Mesendoderm (in vitro differentiated cells): Measurements from ENCODE around the gene PET117. TPM values are rescaled to one million over a fixed set of nuclear protein-coding genes. Genes with fewer than 3 reads are reported as not detected.

Experiments
- DNase-seq: peaks from one replicate; pipeline ENCODE4 v3.0.0; 2013
- H2AK5ac ChIP-seq: 2 replicates; pipeline ENCODE4 v1.6.1; 2013; ENCODE audit warnings: low read length, inconsistent platforms
- H2BK120ac ChIP-seq: 2 replicates; pipeline ENCODE4 v1.6.1; 2013; ENCODE audit warnings: low read depth, mild to moderate bottlenecking, low read length, moderate library complexity, mixed read lengths
- H2BK15ac ChIP-seq: replicated peaks from 2 replicates; pipeline ENCODE4 v1.6.1; 2013; ENCODE audit warnings: low read depth, mild to moderate bottlenecking, moderate library complexity
- H2BK5ac ChIP-seq: 2 replicates; pipeline ENCODE4 v1.6.1; 2013; ENCODE audit warnings: low read length, inconsistent platforms
- H3K18ac ChIP-seq: 2 replicates; pipeline ENCODE4 v1.6.1; 2013; ENCODE audit warnings: mild to moderate bottlenecking, low read length, mixed read lengths
- H3K23ac ChIP-seq: one replicate; pipeline ENCODE4 v1.6.1; 2013; ENCODE audit warnings: low read length
- H3K27ac ChIP-seq: 2 replicates; pipeline ENCODE4 v1.5.1; 2013; ENCODE audit warnings: low read depth, mild to moderate bottlenecking, inconsistent platforms, low read length, moderate library complexity
- H3K27me3 ChIP-seq: 2 replicates; pipeline ENCODE4 v1.6.1; 2013; ENCODE audit warnings: low read length, control low read depth, mild to moderate bottlenecking, inconsistent platforms; ENCODE audit not compliant: insufficient read depth, poor library complexity
- H3K36me3 ChIP-seq: 2 replicates; pipeline ENCODE4 v1.6.1; 2013; ENCODE audit warnings: low read length, inconsistent platforms; ENCODE audit not compliant: control insufficient read depth, insufficient read depth
- H3K4ac ChIP-seq: one replicate; pipeline ENCODE4 v1.6.1; 2013; ENCODE audit warnings: low read depth, mild to moderate bottlenecking, low read length, moderate library complexity
- H3K4me1 ChIP-seq: 2 replicates; pipeline ENCODE4 v1.6.1; 2013; ENCODE audit warnings: low read depth, low read length, inconsistent platforms; ENCODE audit not compliant: control insufficient read depth
- H3K4me2 ChIP-seq: 2 replicates; pipeline ENCODE4 v1.6.1; 2013; ENCODE audit warnings: low read length
- H3K4me3 ChIP-seq: 2 replicates; pipeline ENCODE4 v1.5.1; 2013; ENCODE audit warnings: mild to moderate bottlenecking, low read length
- H3K56ac ChIP-seq: one replicate; pipeline ENCODE4 v1.6.1; 2013; ENCODE audit warnings: low read length
- H3K79me1 ChIP-seq: 2 replicates; pipeline ENCODE4 v1.6.1; 2013; ENCODE audit warnings: low read length, inconsistent platforms
- H3K79me2 ChIP-seq: 2 replicates; pipeline ENCODE4 v1.6.1; 2013; ENCODE audit warnings: mild to moderate bottlenecking, low read length; ENCODE audit not compliant: control insufficient read depth, insufficient read depth
- H3K9ac ChIP-seq: 2 replicates; pipeline ENCODE4 v1.6.1; 2013; ENCODE audit warnings: low read length, inconsistent platforms
- H4K5ac ChIP-seq: one replicate; pipeline ENCODE4 v1.6.1; 2013; ENCODE audit warnings: low read length
- H4K8ac ChIP-seq: one replicate; pipeline ENCODE4 v1.6.1; 2013; ENCODE audit warnings: low read depth, mild to moderate bottlenecking, control low read depth, low read length, moderate library complexity
- WGBS: extraction: QIAGEN DNeasy Blood & Tissue Kit; methylation state at CpG from one replicate; pipeline ENCODE4 v1.1.7; 2013; ENCODE audit warnings: low lambda C conversion rate, missing lambda C conversion rate; ENCODE audit not compliant: insufficient coverage; ENCODE audit errors: extremely low coverage; 5-methylcytosine and 5-hydroxymethylcytosine counted together
- small RNA-seq: library from polyadenylated mRNA; stranded (forward); fragments of <200 nt; extraction: miRNeasy Mini kit (QIAGEN cat#:217004); gene quantifications from one replicate; pipeline ENCODE3, GENCODE V24; 2013; ENCODE audit not compliant: insufficient read depth

Gene PET117

DNA sequence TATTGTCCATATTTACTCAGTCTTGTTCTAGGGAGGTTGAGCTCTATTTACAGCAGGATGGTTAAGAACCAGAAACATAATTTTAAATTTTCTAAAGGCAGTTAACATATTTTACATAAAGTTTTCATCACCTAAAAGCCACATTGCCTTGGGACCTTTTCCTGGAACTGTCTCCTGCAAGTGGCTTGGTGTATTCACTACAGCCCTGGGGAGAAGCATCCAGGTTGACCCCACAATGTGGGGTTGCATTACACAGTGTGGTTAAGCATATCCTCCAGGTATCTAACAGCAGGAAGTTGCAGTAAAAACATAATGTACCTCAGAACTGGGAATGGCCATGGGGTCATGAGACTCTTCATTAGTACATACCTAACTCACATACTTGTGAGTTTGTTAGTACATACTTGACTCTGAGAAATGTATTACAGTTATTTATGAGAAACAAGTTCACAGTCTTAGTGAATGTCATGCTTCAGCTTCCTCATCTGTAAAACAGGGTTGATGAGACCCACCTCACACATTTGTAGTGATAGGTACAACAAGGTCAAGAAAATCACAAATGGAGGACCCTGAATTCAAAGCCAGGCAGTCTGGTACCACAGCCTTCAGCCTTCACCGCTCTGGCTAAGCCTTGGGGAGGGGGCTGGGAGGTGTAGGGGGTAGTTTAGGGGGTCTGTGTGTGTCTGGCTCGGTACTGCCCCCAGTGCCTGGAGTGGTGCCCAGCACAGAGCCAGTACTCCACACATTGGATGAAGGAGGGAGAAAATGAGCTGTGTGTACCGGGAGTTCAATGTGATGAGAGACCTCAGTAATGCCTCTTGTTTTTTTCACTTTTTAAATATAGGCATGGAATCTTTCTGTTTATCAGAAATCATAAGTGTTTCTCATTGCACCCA lies 52.9 kb downstream of the PET117 start:
- H3K79me1 ChIP-seq: no peaks in the 10 kb centered on the region

GRCh38 chr20:18191306-18191705 lies 53.6 kb downstream of the PET117 start:
- Histone ChIP-seq H4K5ac (no peak overlapping the region), H4K8ac (no peak overlapping the region), H3K79me1 (no peaks in the 10 kb centered on the region), H3K56ac (no peak overlapping the region), H2BK120ac (no peak overlapping the region), H3K27me3 (no peaks in the 10 kb centered on the region), H3K23ac (no peak overlapping the region), H2BK5ac (no peak overlapping the region), H3K9ac (no peak overlapping the region), H3K36me3 (peaks cover 2% of the 10 kb centered on the region), H3K4me3 (no peak overlapping the region), H3K4ac (no peak overlapping the region), H3K4me2 (no peak overlapping the region), H3K27ac (no peak overlapping the region), H3K4me1 (no peaks in the 10 kb centered on the region), H2AK5ac (no peak overlapping the region), H3K79me2 (no peaks in the 10 kb centered on the region), H2BK15ac (no peak overlapping the region), H3K18ac (no peak overlapping the region)
- DNase-seq: no peak
- no CpG with 5 or more reads among the region's 1 CpG for WGBS

More for the DNA sequence above, 52.9 kb downstream of the PET117 start:
- no peak overlapping the region for H3K23ac ChIP-seq
- no peak overlapping the region for H2BK5ac ChIP-seq
- H3K56ac ChIP-seq: no peak overlapping the region
- no peak overlapping the region for H2BK15ac ChIP-seq
- no peak for DNase-seq
- no peak overlapping the region for H3K18ac ChIP-seq
- H3K4ac ChIP-seq: no peak overlapping the region
- no peak overlapping the region for H2AK5ac ChIP-seq
- peaks cover 4% of the 10 kb centered on the region for H3K36me3 ChIP-seq
- no peak overlapping the region for H3K4me3 ChIP-seq
- no peaks in the 10 kb centered on the region for H3K79me2 ChIP-seq
- H3K4me1 ChIP-seq: no peaks in the 10 kb centered on the region
- H3K4me2 ChIP-seq: no peak overlapping the region
- no peak overlapping the region for H4K5ac ChIP-seq
- no peak overlapping the region for H3K27ac ChIP-seq
- H3K27me3 ChIP-seq: no peaks in the 10 kb centered on the region
- no CpG with 5 or more reads among the region's 3 CpGs for WGBS
- H4K8ac ChIP-seq: no peak overlapping the region
- H3K9ac ChIP-seq: no peak overlapping the region
- no peak overlapping the region for H2BK120ac ChIP-seq

Small RNAs within 50 kb of the gene (small RNA-seq; reads per million reads assigned to genes)
- gene RF00019: not detected
- gene RNU7-137P: not detected
